Panc1 (cell line): ENCODE data around the gene NOS3. TPM values are rescaled to one million over a fixed set of nuclear protein-coding genes. Genes with fewer than 3 reads are reported as not detected.

Source experiments
- ATAC-seq: fragments of 200-7000 bp; cut with Tn5 transposase; 2 replicates; pipeline ENCODE4 v1.9.1; 2020; ENCODE audit warnings: mild to moderate bottlenecking, moderate library complexity
- BruUV-seq: library from RNA; stranded (reverse); fragments of 400-500 nt; replicated peaks from 2 replicates; lab custom pipeline; 2021; lab: Mats Ljungman, UMichigan
- CTCF ChIA-PET: fragments of 300-600 bp; sonication (Branson Sonifier 250); formaldehyde crosslinking; loops from one replicate; lab custom pipeline; 2022; ENCODE audit warnings: antibody characterized with exemption; lab: Charles Lee
- POLR2A ChIA-PET: fragments of 300-600 bp; sonication (Branson Sonifier 250); formaldehyde crosslinking; loops from one replicate; lab custom pipeline; 2022; ENCODE audit warnings: antibody characterized with exemption; lab: Charles Lee
- DNase-seq: peaks from one replicate; pipeline ENCODE4 v3.0.0-alpha.2; 2010; ENCODE audit warnings: low read depth, low spot score
- H3K27ac ChIP-seq: 2 replicates; pipeline ENCODE4 v1.5.1; 2011; ENCODE audit warnings: mild to moderate bottlenecking, low read length, inconsistent platforms
- H3K27me3 ChIP-seq: fragments of 200-500 bp; sonication (Bioruptor generic); 2 replicates; pipeline ENCODE4 v1.6.0; 2014; ENCODE audit warnings: low read length, inconsistent platforms; ENCODE audit not compliant: control insufficient read depth, insufficient read depth
- H3K36me3 ChIP-seq: fragments of 200-500 bp; sonication (Bioruptor generic); 2 replicates; pipeline ENCODE4 v1.5.1; 2014; ENCODE audit warnings: inconsistent platforms, mild to moderate bottlenecking, low read length, moderate library complexity; ENCODE audit not compliant: control insufficient read depth, insufficient read depth
- H3K4me1 ChIP-seq: 2 replicates; pipeline ENCODE4 v1.5.1; 2011; ENCODE audit warnings: inconsistent platforms, mild to moderate bottlenecking, low read length, moderate library complexity; ENCODE audit not compliant: control insufficient read depth, insufficient read depth
- H3K4me3 ChIP-seq, 2 experiments: 2 replicates each; pipeline ENCODE4 v1.5.1; 2011 to 2012; ENCODE audit warnings: low read depth in 2 of 2, low read length in 2 of 2, mild to moderate bottlenecking in 2 of 2, inconsistent platforms in 1 of 2, moderate library complexity in 1 of 2
- H3K9me3 ChIP-seq: fragments of 200-500 bp; sonication (Bioruptor generic); 2 replicates; pipeline ENCODE4 v1.5.1; 2014; ENCODE audit warnings: low read depth, mild to moderate bottlenecking, inconsistent platforms, low read length, moderate library complexity; ENCODE audit not compliant: control insufficient read depth, insufficient read depth
- CTCF ChIP-seq: fragments of 450-650 bp; IDR thresholded peaks from 2 replicates; pipeline ENCODE4 v1.5.1; 2017; ENCODE audit warnings: mild to moderate bottlenecking
- POLR2AphosphoS5 ChIP-seq: IDR thresholded peaks from 2 replicates; pipeline ENCODE4 v1.6.1; 2012; ENCODE audit warnings: mild to moderate bottlenecking, low read depth, low read length, moderate library complexity
- REST ChIP-seq, 2 experiments: IDR thresholded peaks; 2 replicates each; pipeline ENCODE4 v1.6.1; 2011 to 2012; ENCODE audit warnings: low read depth in 2 of 2, control low read depth in 1 of 2, low read length in 1 of 2, mild to moderate bottlenecking in 1 of 2, moderate library complexity in 1 of 2; ENCODE audit not compliant: insufficient read depth in 1 of 2
- SIN3A ChIP-seq: IDR thresholded peaks from 2 replicates; pipeline ENCODE4 v1.6.1; 2012; ENCODE audit warnings: low read depth, mild to moderate bottlenecking, low read length, moderate library complexity, borderline replicate concordance; ENCODE audit not compliant: insufficient read depth
- TCF7L2 ChIP-seq: IDR thresholded peaks from 2 replicates; pipeline ENCODE4 v1.6.1; 2011; ENCODE audit warnings: mild to moderate bottlenecking, low read depth, low read length, inconsistent platforms
- in situ Hi-C: cut with HindIII; loops from 2 replicates; pipeline ENCODE4 v1.10.0; 2016; ENCODE audit warnings: low sequenced_read_pairs, low pct_unique_long_range_greater_than_20kb
- intact Hi-C: fragments of 100-400 bp; cut with micrococcal nuclease; formaldehyde crosslinking; loops from one replicate; pipeline ENCODE4 v1.10.0; 2022; ENCODE audit not compliant: unreplicated experiment
- total RNA-seq: library from RNA; stranded (reverse); gene quantifications from one replicate; pipeline ENCODE4 v1.2.1, GENCODE V29; 2021; ENCODE audit not compliant: unreplicated experiment

NOS3 gene
- total RNA-seq, 1 experiment from 2014 or later, result 3.1 TPM

GRCh38 chr7:150942001-150942590 lies 48.7 kb upstream of the NOS3 start:
- Histone ChIP-seq H3K4me3 (no peak overlapping the region), H3K9me3 (no peaks in the 10 kb centered on the region), H3K4me1 (no peaks in the 10 kb centered on the region), H3K36me3 (no peaks in the 10 kb centered on the region), H3K27me3 (no peaks in the 10 kb centered on the region), H3K27ac (no peak overlapping the region)
- ATAC-seq, result no peak
- POLR2A ChIA-PET, result no interaction called here
- CTCF ChIA-PET, result no interaction called here
- in situ Hi-C loops (no loop called here), intact Hi-C loops (no loop called here)
- no peak for DNase-seq
- TF ChIP-seq CTCF, result no peak
- TF ChIP-seq REST (IDR thresholded peaks at IDR 0.05; ENCODE audit: insufficient read depth in 1 of 2, low read depth in 2 of 2, low read length in 1 of 2), result no peak
- no peak for TF ChIP-seq POLR2AphosphoS5
- no peak for TF ChIP-seq SIN3A
- TF ChIP-seq TCF7L2, result no peak
- no TSS peak for BruUV-seq

- DNase-seq (no peak), ATAC-seq (no peak)
- CTCF ChIA-PET, result no interaction called here
- TF ChIP-seq CTCF, result no peak
- TF ChIP-seq REST (IDR thresholded peaks at IDR 0.05; ENCODE audit: insufficient read depth in 1 of 2, low read depth in 2 of 2, low read length in 1 of 2), result no peak
- no peak for TF ChIP-seq POLR2AphosphoS5
- TF ChIP-seq TCF7L2, result no peak
- no peak for TF ChIP-seq SIN3A
- Histone ChIP-seq H3K27ac (no peak overlapping the region), H3K9me3 (no peaks in the 10 kb centered on the region), H3K27me3 (no peaks in the 10 kb centered on the region), H3K4me1 (no peaks in the 10 kb centered on the region), H3K36me3 (no peaks in the 10 kb centered on the region), H3K4me3 (no peak overlapping the region)
- POLR2A ChIA-PET, result interaction anchor here (0.5 kb wide), 1 partner anchor 127 kb away, joined by 3 read pairs; no protein-coding TSS in a partner anchor
- intact Hi-C loops, result no loop called here
- in situ Hi-C loops, result no loop called here
- no TSS peak for BruUV-seq
Measured at GRCh38 chr7:150942591-150943452, 48.0 kb upstream of the NOS3 start.
